Keratinocyte (primary cell): Measurements from ENCODE around the gene SYDE2.

Experiments used
- CTCF ChIP-seq, 3 experiments: IDR thresholded peaks in 1 of 3; conservative IDR thresholded peaks in 1 of 3; optimal IDR thresholded peaks in 1 of 3; 2 replicates in 2 of 3; 3 replicates in 1 of 3; pipeline versions ENCODE3 to v1.5.1; 2011; ENCODE audit warnings: low read length in 3 of 3, mild to moderate bottlenecking in 3 of 3, moderate library complexity in 2 of 3, control low read depth in 1 of 3, inconsistent platforms in 1 of 3; ENCODE audit not compliant: insufficient read depth in 2 of 3; ENCODE audit errors: extremely low read depth in 1 of 3
- EZH2 ChIP-seq: IDR thresholded peaks from one replicate; pipeline ENCODE4 v1.6.1; 2012; ENCODE audit warnings: inconsistent platforms, mild to moderate bottlenecking, low read length, moderate library complexity

DNA sequence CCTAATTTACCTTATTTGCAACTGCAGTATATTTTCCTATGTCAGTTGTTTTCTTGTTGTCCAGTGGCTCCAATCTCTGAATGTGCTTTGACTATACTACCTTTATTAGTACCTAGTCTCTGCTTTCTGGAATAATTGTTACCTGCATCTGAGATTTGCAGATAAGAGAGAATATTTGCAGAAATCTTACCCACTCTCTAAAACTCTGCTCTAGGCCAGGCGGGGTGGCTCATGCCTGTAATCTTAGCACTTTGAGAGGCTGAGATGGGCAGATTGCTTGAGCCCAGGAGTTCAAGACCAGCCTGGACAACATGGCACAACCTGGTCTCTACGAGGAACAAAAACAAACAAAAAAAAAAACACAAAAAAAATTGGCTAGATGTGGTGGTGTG is 2.0 kb upstream of the SYDE2 start:
- TF ChIP-seq EZH2 = no peak
- no peak for TF ChIP-seq CTCF (optimal IDR thresholded peaks at IDR 0.05 in 1 of 3, IDR thresholded peaks at IDR 0.05 in 1 of 3, conservative IDR thresholded peaks at IDR 0.05 in 1 of 3; ENCODE audit: extremely low read depth in 1 of 3, insufficient read depth in 2 of 3, low read length in 3 of 3)
